ENCODE results near the gene EPAS1. TPM values are rescaled to one million over a fixed set of nuclear protein-coding genes. Genes with fewer than 3 reads are reported as not detected.
A peak's percentile ranks its signal among the peaks of the same experiment; 100 is the strongest.

Gene EPAS1
- total and polyA plus RNA-seq, 9 of the 15 experiments (the other 6 are each of a cell fraction or from before 2014, with no cell fraction given) = 0.25 to 11.2 (median 4.1) TPM

GRCh38 chr2:46428911-46429436 is 131.8 kb downstream of the EPAS1 start (continued):
- TF ChIP-seq ZNF79 (CRISPR knock-in tag; IDR thresholded peaks at IDR 0.05; ENCODE audit: low read depth) (no peak), ZNF449 (CRISPR knock-in tag; IDR thresholded peaks at IDR 0.05) (no peak), ARID3B (CRISPR knock-in tag; IDR thresholded peaks at IDR 0.05; ENCODE audit: borderline replicate concordance) (no peak), ZNF444 (CRISPR knock-in tag; IDR thresholded peaks at IDR 0.05) (no peak), MGA (IDR thresholded peaks at IDR 0.05) (peak; percentile 35; the same call in 1 of the 2 replicates), ZNF140 (CRISPR knock-in tag; IDR thresholded peaks at IDR 0.05) (no peak), NONO (IDR thresholded peaks at IDR 0.05; ENCODE audit: low read depth in 2 of 2, low read length in 1 of 2) (peak; percentile 24 to 32; a peak in 1 of 4 replicates), GATA2 (CRISPR knock-in tag; IDR thresholded peaks at IDR 0.05) (no peak), ZKSCAN1 (IDR thresholded peaks at IDR 0.05; ENCODE audit: low read depth, low read length) (no peak), GTF2F1 (IDR thresholded peaks at IDR 0.05; ENCODE audit: low read depth, low read length) (peak; percentile 83; the same call in 1 of the 2 replicates), CHD4 (IDR thresholded peaks at IDR 0.05; ENCODE audit: insufficient read depth, insufficient replicate concordance, low read depth, low read length, poor library complexity, severe bottlenecking) (no peak), ELF4 (CRISPR knock-in tag; IDR thresholded peaks at IDR 0.05) (no peak), NUFIP1 (IDR thresholded peaks at IDR 0.05; ENCODE audit: partially characterized antibody) (no peak)
